ENCODE results near the gene NFIB. TPM values are rescaled to one million over a fixed set of nuclear protein-coding genes. Genes with fewer than 3 reads are reported as not detected.

Gene NFIB
- total and polyA plus RNA-seq, 2 of the 8 experiments (the other 6 are each of a cell fraction or from before 2014, with no cell fraction given) = 2.6 to 13.1 TPM

DNA sequence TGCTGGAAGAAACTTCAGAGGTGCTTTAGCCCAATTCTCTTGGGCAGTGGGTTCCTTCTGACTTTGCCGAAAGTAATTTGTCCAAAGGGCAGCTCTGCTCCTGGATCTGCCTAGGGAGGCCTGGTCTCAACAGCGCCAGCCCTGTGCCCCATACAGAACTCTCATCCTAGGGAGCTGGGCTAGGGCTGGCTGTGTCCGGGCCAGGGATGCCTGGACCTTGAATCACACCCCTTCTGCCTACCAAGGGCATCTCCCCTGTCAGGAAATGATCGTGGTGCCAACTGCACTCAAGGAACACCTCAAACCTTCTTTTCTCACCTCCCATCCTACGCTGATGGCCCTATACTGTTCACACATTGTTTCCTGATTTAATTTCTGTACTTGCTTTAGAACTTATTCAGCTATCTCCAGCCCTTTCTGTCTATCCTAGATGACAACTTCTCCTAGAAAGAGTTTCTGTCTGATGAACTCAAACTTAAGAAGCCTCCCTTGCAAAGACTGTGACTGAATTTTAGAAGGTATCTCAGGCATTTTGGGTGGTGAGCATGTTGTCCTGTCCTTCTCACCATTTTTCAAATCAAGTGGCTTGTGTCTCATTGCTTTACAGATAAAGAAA lies 37.4 kb upstream of the NFIB start:
- no peak overlapping the region for H2BK20ac ChIP-seq (ENCODE audit: low read length)
- H3K79me1 ChIP-seq (ENCODE audit: low read depth, low read length) = no peaks in the 10 kb centered on the region
- POLR2A ChIA-PET (ENCODE audit: partially characterized antibody) = interaction anchor here (1.2 kb wide), 1 partner anchor 35 kb away, joined by 4 read pairs; no protein-coding TSS in a partner anchor
- H4K20me1 ChIP-seq (replicated peaks in 1 of 2; ENCODE audit: control insufficient read depth in 1 of 2, insufficient read depth in 2 of 2, low read length in 2 of 2) = peaks cover 0 to 2% of the 10 kb centered on the region in 2 experiments
- FAIRE-seq (no peak), DNase-seq (ENCODE audit: low read depth in 1 of 2, low spot score in 2 of 2) (no peak)
- H2BK120ac ChIP-seq (replicated peaks; ENCODE audit: low read depth, low read length) = no peak overlapping the region
- no peak overlapping the region for H3K56ac ChIP-seq (replicated peaks; ENCODE audit: insufficient read length, low read depth, low read length)
- H3K27ac ChIP-seq (ENCODE audit: low read depth, low read length) = no peak overlapping the region
- H4K5ac ChIP-seq (ENCODE audit: insufficient read length, low read depth, low read length) = no peak overlapping the region
- H3K9me3 ChIP-seq (ENCODE audit: insufficient read depth in 2 of 2, low read depth in 1 of 2, low read length in 1 of 2) = no peaks in the 10 kb centered on the region
- no peak overlapping the region for H3K23ac ChIP-seq (ENCODE audit: insufficient read length)
- no peaks in the 10 kb centered on the region for H3K79me2 ChIP-seq (ENCODE audit: control insufficient read depth in 1 of 2, insufficient read depth in 2 of 2, low read length in 2 of 2)
- CTCF ChIA-PET (ENCODE audit: partially characterized antibody) = interaction anchor here (0.6 to 4.7 kb wide), 9 partner anchors 44 to 923 kb away, joined by 3 to 31 read pairs (median 4); no protein-coding TSS in a partner anchor
- H4K8ac ChIP-seq (ENCODE audit: extremely low read depth, insufficient read depth, low read length) = no peak overlapping the region
- peaks cover 28% of the 10 kb centered on the region for H3K23me2 ChIP-seq (ENCODE audit: low read depth, low read length)
- no peaks in the 10 kb centered on the region for H3K36me3 ChIP-seq (ENCODE audit: control insufficient read depth in 2 of 4, insufficient read depth in 4 of 4, low read length in 3 of 4)
- no peak overlapping the region for H3K4ac ChIP-seq (replicated peaks; ENCODE audit: insufficient read length, low read depth, low read length)
- TF ChIP-seq SUZ12 (IDR thresholded peaks at IDR 0.05; ENCODE audit: low read length) (0 out of 2 replicates have a peak, but pooled peaks have one; percentile 21), SP4 (IDR thresholded peaks at IDR 0.05; ENCODE audit: low read length) (no peak)
- H3K4me2 ChIP-seq (ENCODE audit: insufficient read depth in 1 of 2, low read depth in 2 of 2, low read length in 2 of 2) = peak overlapping the region in 1 of 2 experiments; percentile 93; a peak in 2 of 4 replicates
- 68% methylated on average over 5 of the region's 5 CpGs; no CpG with 5 or more reads in 1 of the 2 experiments for WGBS, 2 experiments (ENCODE audit: extremely low coverage in 1 of 2, insufficient coverage in 1 of 2, insufficient read length in 1 of 2, insufficient replicate concordance in 2 of 2, low coverage in 1 of 2, low lambda C conversion rate in 2 of 2, missing lambda C conversion rate in 1 of 2)
- no peak overlapping the region for H4K91ac ChIP-seq (replicated peaks; ENCODE audit: insufficient read length, low read length)
- no peak overlapping the region for H3K9ac ChIP-seq (replicated peaks in 1 of 4; ENCODE audit: extremely low read depth in 1 of 4, low read depth in 3 of 4, low read length in 3 of 4)
- H2AFZ ChIP-seq (ENCODE audit: low read length) = no peak overlapping the region
- H3K4me1 ChIP-seq (replicated peaks in 1 of 4; ENCODE audit: control insufficient read depth in 3 of 4, insufficient read depth in 4 of 4, low read length in 3 of 4) = peaks cover 7 to 17% (median 14%) of the 10 kb centered on the region in 4 experiments
- no peak overlapping the region; the same call in 1 of the 2 replicates for H2BK15ac ChIP-seq (ENCODE audit: low read length)
- peaks cover 28 to 68% (median 57%) of the 10 kb centered on the region in 4 experiments for H3K27me3 ChIP-seq (replicated peaks in 1 of 4; ENCODE audit: control insufficient read depth in 3 of 4, extremely low read depth in 1 of 4, insufficient read depth in 3 of 4, low read length in 3 of 4)
- H3K4me3 ChIP-seq (ENCODE audit: extremely low read depth in 1 of 4, insufficient read depth in 2 of 4, low read depth in 3 of 4, low read length in 4 of 4) = no peak overlapping the region
- 0 out of 2 replicates have a peak overlapping the region, but pooled peaks have one; percentile 71 for H2BK12ac ChIP-seq (ENCODE audit: low read depth, low read length)
- H2AK5ac ChIP-seq (ENCODE audit: low read depth, low read length) = no peak overlapping the region; the same call in 1 of the 2 replicates
- no peak overlapping the region for H2BK5ac ChIP-seq (ENCODE audit: low read depth, low read length)
- H3K18ac ChIP-seq (ENCODE audit: extremely low read depth, low read length) = no peak overlapping the region
- H3K14ac ChIP-seq (ENCODE audit: insufficient read length) = no peak overlapping the region
